HEK293 (cell line): ENCODE measurements around the gene CRTC1.

Experiments used
- FEZF1 ChIP-seq: fragments of 450-650 bp; formaldehyde crosslinking; IDR thresholded peaks from 2 replicates; pipeline ENCODE4 v1.5.1; 2016; ENCODE audit warnings: missing biosample characterization, missing genetic modification characterization
- ZFP37 ChIP-seq: fragments of 450-650 bp; formaldehyde crosslinking; IDR thresholded peaks from 2 replicates; pipeline ENCODE4 v1.5.1; 2016; ENCODE audit warnings: missing biosample characterization, missing genetic modification characterization
- ZIC2 ChIP-seq: fragments of 450-650 bp; formaldehyde crosslinking; IDR thresholded peaks from 2 replicates; pipeline ENCODE4 v1.5.1; 2016; ENCODE audit warnings: missing biosample characterization, missing genetic modification characterization
- ZNF121 ChIP-seq: fragments of 450-650 bp; formaldehyde crosslinking; IDR thresholded peaks from 2 replicates; pipeline ENCODE4 v1.5.1; 2016; ENCODE audit warnings: missing biosample characterization, missing genetic modification characterization
- ZNF155 ChIP-seq: fragments of 450-650 bp; formaldehyde crosslinking; IDR thresholded peaks from 2 replicates; pipeline ENCODE4 v1.5.1; 2016; ENCODE audit warnings: missing biosample characterization, missing genetic modification characterization
- ZNF221 ChIP-seq: fragments of 450-650 bp; formaldehyde crosslinking; IDR thresholded peaks from 2 replicates; pipeline ENCODE4 v1.5.1; 2017; ENCODE audit warnings: missing biosample characterization, missing genetic modification characterization, borderline replicate concordance
- ZNF274 ChIP-seq, 2 experiments: fragments of 200-500 bp in 1 of 2; fragments of 450-650 bp in 1 of 2; sonication (Bioruptor generic) in 1 of 2; formaldehyde crosslinking in 1 of 2; IDR thresholded peaks; 2 replicates each; pipeline versions ENCODE4 v1.5.1 to v1.6.1; 2014 to 2016; ENCODE audit warnings: borderline replicate concordance in 1 of 2, inconsistent platforms in 1 of 2, low read length in 1 of 2, missing biosample characterization in 1 of 2, missing genetic modification characterization in 1 of 2
- ZNF514 ChIP-seq: fragments of 450-650 bp; formaldehyde crosslinking; IDR thresholded peaks from 2 replicates; pipeline ENCODE4 v1.5.1; 2016; ENCODE audit warnings: missing biosample characterization, missing genetic modification characterization
- ZNF792 ChIP-seq: fragments of 450-650 bp; formaldehyde crosslinking; IDR thresholded peaks from 2 replicates; pipeline ENCODE4 v1.5.1; 2016; ENCODE audit warnings: missing biosample characterization, missing genetic modification characterization
- TF ChIP-seq, protein P1 (sequence below): fragments of 450-650 bp; formaldehyde crosslinking; IDR thresholded peaks from 2 replicates; pipeline ENCODE4 v1.5.1; 2016; ENCODE audit warnings: missing biosample characterization, missing genetic modification characterization
- TF ChIP-seq, protein P2 (sequence below): fragments of 450-650 bp; formaldehyde crosslinking; IDR thresholded peaks from 2 replicates; pipeline ENCODE4 v1.5.1; 2017; ENCODE audit warnings: missing biosample characterization, missing genetic modification characterization

DNA sequence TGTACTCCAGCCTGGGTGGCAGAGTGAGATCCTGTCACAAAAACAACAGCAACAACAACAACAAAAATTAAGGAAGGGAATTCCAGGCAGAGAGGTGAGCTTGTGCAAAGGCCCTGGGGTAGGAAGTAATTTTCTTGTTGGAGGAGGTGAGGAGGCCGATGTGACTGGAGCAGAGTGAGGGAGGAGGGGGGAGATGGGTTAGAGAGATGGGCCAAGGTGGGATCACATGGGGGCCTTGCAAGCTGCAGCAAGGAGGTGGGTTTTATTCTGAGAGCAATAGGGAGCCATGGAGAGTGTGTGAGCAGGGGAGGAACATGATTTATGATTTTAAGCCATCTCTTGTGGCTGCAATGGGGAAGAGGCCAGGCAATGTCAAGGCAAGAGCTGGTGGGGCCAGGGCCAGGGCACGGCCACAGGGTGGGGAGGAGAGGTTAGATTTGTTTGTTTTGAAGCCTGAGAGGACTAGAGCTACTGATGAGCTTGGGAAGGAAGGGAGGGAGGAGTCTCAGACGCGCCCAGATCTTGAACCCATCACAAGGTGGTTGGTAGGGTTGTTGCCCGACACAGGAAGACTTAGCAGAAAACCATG, 120.2 kb downstream of the CRTC1 start:
- TF ChIP-seq ZNF221 (tag by site-specific recombination) (no peak), ZFP37 (tag by site-specific recombination) (no peak), ZNF514 (no peak), ZNF792 (tag by site-specific recombination) (no peak), FEZF1 (tag by site-specific recombination) (no peak), ZNF121 (no peak), ZNF155 (tag by site-specific recombination) (no peak), ZIC2 (tag by site-specific recombination) (no peak), ZNF274 (IDR thresholded peaks at IDR 0.05; ENCODE audit: low read length) (no peak), ZNF274 (tag by site-specific recombination; IDR thresholded peaks at IDR 0.05; ENCODE audit: borderline replicate concordance) (no peak)
- TF ChIP-seq, protein P1, sequence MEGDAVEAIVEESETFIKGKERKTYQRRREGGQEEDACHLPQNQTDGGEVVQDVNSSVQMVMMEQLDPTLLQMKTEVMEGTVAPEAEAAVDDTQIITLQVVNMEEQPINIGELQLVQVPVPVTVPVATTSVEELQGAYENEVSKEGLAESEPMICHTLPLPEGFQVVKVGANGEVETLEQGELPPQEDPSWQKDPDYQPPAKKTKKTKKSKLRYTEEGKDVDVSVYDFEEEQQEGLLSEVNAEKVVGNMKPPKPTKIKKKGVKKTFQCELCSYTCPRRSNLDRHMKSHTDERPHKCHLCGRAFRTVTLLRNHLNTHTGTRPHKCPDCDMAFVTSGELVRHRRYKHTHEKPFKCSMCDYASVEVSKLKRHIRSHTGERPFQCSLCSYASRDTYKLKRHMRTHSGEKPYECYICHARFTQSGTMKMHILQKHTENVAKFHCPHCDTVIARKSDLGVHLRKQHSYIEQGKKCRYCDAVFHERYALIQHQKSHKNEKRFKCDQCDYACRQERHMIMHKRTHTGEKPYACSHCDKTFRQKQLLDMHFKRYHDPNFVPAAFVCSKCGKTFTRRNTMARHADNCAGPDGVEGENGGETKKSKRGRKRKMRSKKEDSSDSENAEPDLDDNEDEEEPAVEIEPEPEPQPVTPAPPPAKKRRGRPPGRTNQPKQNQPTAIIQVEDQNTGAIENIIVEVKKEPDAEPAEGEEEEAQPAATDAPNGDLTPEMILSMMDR (tag by site-specific recombination) = no peak
- TF ChIP-seq, protein P2, sequence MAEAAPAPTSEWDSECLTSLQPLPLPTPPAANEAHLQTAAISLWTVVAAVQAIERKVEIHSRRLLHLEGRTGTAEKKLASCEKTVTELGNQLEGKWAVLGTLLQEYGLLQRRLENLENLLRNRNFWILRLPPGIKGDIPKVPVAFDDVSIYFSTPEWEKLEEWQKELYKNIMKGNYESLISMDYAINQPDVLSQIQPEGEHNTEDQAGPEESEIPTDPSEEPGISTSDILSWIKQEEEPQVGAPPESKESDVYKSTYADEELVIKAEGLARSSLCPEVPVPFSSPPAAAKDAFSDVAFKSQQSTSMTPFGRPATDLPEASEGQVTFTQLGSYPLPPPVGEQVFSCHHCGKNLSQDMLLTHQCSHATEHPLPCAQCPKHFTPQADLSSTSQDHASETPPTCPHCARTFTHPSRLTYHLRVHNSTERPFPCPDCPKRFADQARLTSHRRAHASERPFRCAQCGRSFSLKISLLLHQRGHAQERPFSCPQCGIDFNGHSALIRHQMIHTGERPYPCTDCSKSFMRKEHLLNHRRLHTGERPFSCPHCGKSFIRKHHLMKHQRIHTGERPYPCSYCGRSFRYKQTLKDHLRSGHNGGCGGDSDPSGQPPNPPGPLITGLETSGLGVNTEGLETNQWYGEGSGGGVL = no peak
